Cardiac muscle cell (in vitro differentiated cells and primary cell): Measurements from ENCODE around the gene MGAT5. TPM values are rescaled to one million over a fixed set of nuclear protein-coding genes. Genes with fewer than 3 reads are reported as not detected.

ENCODE experiments used
- DNase-seq, 2 donors: peaks; one replicate each; pipeline versions ENCODE4 v3.0.0 to v3.0.0-alpha.2; 2010 to 2017; ENCODE audit warnings: low read depth in 1 of 2, low spot score in 1 of 2
- H3K27ac ChIP-seq: fragments of 200-600 bp; sonication (generic); 2 replicates; pipeline ENCODE4 v1.5.1; 2016
- H3K27me3 ChIP-seq: fragments of 200-600 bp; sonication (generic); 2 replicates; pipeline ENCODE4 v1.6.0; 2016; ENCODE audit warnings: control low read depth
- H3K36me3 ChIP-seq: fragments of 200-600 bp; sonication (generic); 2 replicates; pipeline ENCODE4 v1.5.1; 2016; ENCODE audit warnings: control low read depth
- H3K4me1 ChIP-seq: fragments of 200-600 bp; sonication (generic); 2 replicates; pipeline ENCODE4 v1.8.1; 2017; ENCODE audit warnings: low read depth, mild to moderate bottlenecking, mixed run types
- H3K4me3 ChIP-seq: fragments of 200-600 bp; sonication (generic); 2 replicates; pipeline ENCODE4 v1.5.1; 2016; ENCODE audit warnings: mild to moderate bottlenecking
- H3K9me3 ChIP-seq: fragments of 200-600 bp; sonication (generic); 2 replicates; pipeline ENCODE4 v1.5.1; 2017; ENCODE audit warnings: low read depth, mild to moderate bottlenecking, control low read depth
- CTCF ChIP-seq: IDR thresholded peaks from 2 replicates; pipeline ENCODE4 v1.5.1; 2012; ENCODE audit warnings: low read depth, mild to moderate bottlenecking, low read length
- polyA plus RNA-seq: library from polyadenylated mRNA; unstranded; fragments of >200 nt; fragmentation: Nextera tagmentation; extraction: Ambion mirVana; gene quantifications from 2 replicates; pipeline ENCODE4 v1.2.1, GENCODE V29; 2016
- total RNA-seq: library from RNA; depleted of rRNA; stranded (reverse); fragments of >200 nt; gene quantifications from 2 replicates; pipeline ENCODE4 v1.2.3, GENCODE V29; 2016

Gene MGAT5
- total and polyA plus RNA-seq, 2 experiments from 2014 or later: 12.5 to 66.8 TPM

- Histone ChIP-seq H3K27me3 (no peaks in the 10 kb centered on the region), H3K9me3 (no peaks in the 10 kb centered on the region), H3K4me1 (no peaks in the 10 kb centered on the region), H3K4me3 (no peak overlapping the region), H3K27ac (no peak overlapping the region), H3K36me3 (peaks cover 6% of the 10 kb centered on the region)
- no peak for DNase-seq
- TF ChIP-seq CTCF: no peak
These were observed 192.1 kb downstream of the MGAT5 start for GRCh38 chr2:134445985-134446382.

GRCh38 chr2:134446383-134447017, 192.6 kb downstream of the MGAT5 start:
- DNase-seq: peak in 1 of 2 donors; percentile 21
- Histone ChIP-seq H3K4me1 (no peaks in the 10 kb centered on the region), H3K36me3 (peaks cover 6% of the 10 kb centered on the region), H3K27me3 (no peaks in the 10 kb centered on the region), H3K9me3 (no peaks in the 10 kb centered on the region), H3K4me3 (no peak overlapping the region), H3K27ac (no peak overlapping the region)
- TF ChIP-seq CTCF: no peak

- peaks cover 6% of the 10 kb centered on the region for H3K36me3 ChIP-seq
- H3K9me3 ChIP-seq: no peaks in the 10 kb centered on the region
- no peak overlapping the region for H3K4me3 ChIP-seq
- TF ChIP-seq CTCF: no peak
- no peak for DNase-seq
- no peak overlapping the region for H3K27ac ChIP-seq
- H3K4me1 ChIP-seq: no peaks in the 10 kb centered on the region
- H3K27me3 ChIP-seq: no peaks in the 10 kb centered on the region
These were observed 193.8 kb downstream of the MGAT5 start for GRCh38 chr2:134447669-134448068.

- Histone ChIP-seq H3K9me3 (no peaks in the 10 kb centered on the region), H3K27me3 (no peaks in the 10 kb centered on the region), H3K4me1 (no peaks in the 10 kb centered on the region), H3K27ac (no peak overlapping the region), H3K36me3 (peaks cover 6% of the 10 kb centered on the region), H3K4me3 (no peak overlapping the region)
- no peak for DNase-seq
- no peak for TF ChIP-seq CTCF
These were observed 194.8 kb downstream of the MGAT5 start for GRCh38 chr2:134448650-134449049.

- H3K36me3 ChIP-seq: peaks cover 6% of the 10 kb centered on the region
- H3K27ac ChIP-seq: no peak overlapping the region
- no peaks in the 10 kb centered on the region for H3K9me3 ChIP-seq
- no peaks in the 10 kb centered on the region for H3K27me3 ChIP-seq
- no peak overlapping the region for H3K4me3 ChIP-seq
- no peaks in the 10 kb centered on the region for H3K4me1 ChIP-seq
- TF ChIP-seq CTCF: no peak
- DNase-seq: no peak
These were observed 195.3 kb downstream of the MGAT5 start for GRCh38 chr2:134449157-134449556.
